Right lobe of liver (tissue), 4 donors: Measurements from ENCODE around the gene PPP2R5C.

ENCODE experiments used
- POLR2A ChIP-seq: fragments of 450-650 bp; IDR thresholded peaks from one replicate; pipeline ENCODE4 v1.6.1; 2017; ENCODE audit warnings: antibody characterized with exemption, mild to moderate bottlenecking
- TF ChIP-seq, protein P1 (sequence below), 4 donors: fragments of 200-600 bp in 3 of 4; fragments of 450-650 bp in 1 of 4; IDR thresholded peaks; one replicate each; pipeline versions ENCODE4 v1.5.1 to v1.8.0; 2016 to 2022; ENCODE audit warnings: antibody characterized with exemption in 4 of 4, mild to moderate bottlenecking in 2 of 4
- donor health status: DM: no; HTN: no; CAD: no.
- donor health status: DM: no; HTN: no; CAD: no.
- donor health status: DM: no; HTN: yes; CAD: no.

GRCh38 chr14:101719045-101719645 lies 42.4 kb upstream of the PPP2R5C start:
- no peak for TF ChIP-seq POLR2A
- TF ChIP-seq, protein P1, sequence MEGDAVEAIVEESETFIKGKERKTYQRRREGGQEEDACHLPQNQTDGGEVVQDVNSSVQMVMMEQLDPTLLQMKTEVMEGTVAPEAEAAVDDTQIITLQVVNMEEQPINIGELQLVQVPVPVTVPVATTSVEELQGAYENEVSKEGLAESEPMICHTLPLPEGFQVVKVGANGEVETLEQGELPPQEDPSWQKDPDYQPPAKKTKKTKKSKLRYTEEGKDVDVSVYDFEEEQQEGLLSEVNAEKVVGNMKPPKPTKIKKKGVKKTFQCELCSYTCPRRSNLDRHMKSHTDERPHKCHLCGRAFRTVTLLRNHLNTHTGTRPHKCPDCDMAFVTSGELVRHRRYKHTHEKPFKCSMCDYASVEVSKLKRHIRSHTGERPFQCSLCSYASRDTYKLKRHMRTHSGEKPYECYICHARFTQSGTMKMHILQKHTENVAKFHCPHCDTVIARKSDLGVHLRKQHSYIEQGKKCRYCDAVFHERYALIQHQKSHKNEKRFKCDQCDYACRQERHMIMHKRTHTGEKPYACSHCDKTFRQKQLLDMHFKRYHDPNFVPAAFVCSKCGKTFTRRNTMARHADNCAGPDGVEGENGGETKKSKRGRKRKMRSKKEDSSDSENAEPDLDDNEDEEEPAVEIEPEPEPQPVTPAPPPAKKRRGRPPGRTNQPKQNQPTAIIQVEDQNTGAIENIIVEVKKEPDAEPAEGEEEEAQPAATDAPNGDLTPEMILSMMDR (IDR thresholded peaks at IDR 0.05) = no peak
